Activated naive CD8-positive, alpha-beta T cell treated with anti-CD3 and anti-CD28 coated beads for 36 hours (primary cell): ENCODE results near the gene DHX36. TPM values are rescaled to one million over a fixed set of nuclear protein-coding genes. Genes with fewer than 3 reads are reported as not detected.

Experiments
- total RNA-seq, 2 experiments: library from RNA; stranded (reverse); gene quantifications; one replicate each; pipeline ENCODE4 v1.2.3, GENCODE V29; 2021

Gene DHX36
- total RNA-seq, 2 experiments from 2014 or later, result 79.1 to 82.2 TPM

Other genes starting within 250 kb of the DHX36 start
- gene ARHGEF26, start 203.1 kb downstream of the DHX36 start, total RNA-seq, result under 1 TPM in 1 of 2 experiments, not detected in 1; 0.04 TPM
- gene GPR149, start 105.7 kb upstream of the DHX36 start, total RNA-seq, result not detected